ENCODE data around the gene ELAC1. TPM values are rescaled to one million over a fixed set of nuclear protein-coding genes. Genes with fewer than 3 reads are reported as not detected.

The ELAC1 gene
- polyA plus RNA-seq, 2 of the 4 experiments (the other 2 are of a cell fraction) = 4.2 to 6.6 TPM

GRCh38 chr18:51011709-51012108, 43.9 kb downstream of the ELAC1 start:
- no peak overlapping the region for H3K27ac ChIP-seq
- DNase-seq (ENCODE audit: low read depth in 1 of 2, low spot score in 1 of 2) (no peak), ATAC-seq (no peak), FAIRE-seq (no peak)
- ChIA-PET CTCF (interaction anchor here (1.0 kb wide), 1 partner anchor 40 kb away, joined by 3 read pairs; no protein-coding TSS in a partner anchor), POLR2A (no interaction called here)
- 67% methylated on average over 3 of the region's 3 CpGs for WGBS (ENCODE audit: missing lambda C conversion rate)
- no peaks in the 10 kb centered on the region for H3K4me1 ChIP-seq
- no peaks in the 10 kb centered on the region for H3K9me3 ChIP-seq
- TF ChIP-seq E2F6 (IDR thresholded peaks at IDR 0.05; ENCODE audit: borderline replicate concordance, low read depth) = no peak
- no peak for TF ChIP-seq CHD2 (IDR thresholded peaks at IDR 0.05; ENCODE audit: low read length, partially characterized antibody)
- TF ChIP-seq HOXB13 (CRISPR knock-in tag; IDR thresholded peaks at IDR 0.05; ENCODE audit: low read depth) = no peak
- TF ChIP-seq BHLHE40 (IDR thresholded peaks at IDR 0.05; ENCODE audit: low read depth, low read length) = no peak
- TF ChIP-seq RFX5 (IDR thresholded peaks at IDR 0.05) = no peak
- no peak for TF ChIP-seq EHF (CRISPR knock-in tag; IDR thresholded peaks at IDR 0.05)
- TF ChIP-seq CHD4 (IDR thresholded peaks at IDR 0.05; ENCODE audit: borderline replicate concordance) = no peak
- no peak for TF ChIP-seq RAD21 (conservative IDR thresholded peaks at IDR 0.05 in 1 of 2, IDR thresholded peaks at IDR 0.05 in 1 of 2)
- no peak for TF ChIP-seq RARB (CRISPR knock-in tag; IDR thresholded peaks at IDR 0.05)
- no peak for TF ChIP-seq EP300 (IDR thresholded peaks at IDR 0.05)
- TF ChIP-seq RCOR1 (IDR thresholded peaks at IDR 0.05; ENCODE audit: low read depth, low read length) = no peak
- no peak for TF ChIP-seq KDM5A (IDR thresholded peaks at IDR 0.05)
- TF ChIP-seq MYC (IDR thresholded peaks at IDR 0.05; ENCODE audit: borderline replicate concordance, low read length) = no peak
- TF ChIP-seq NR3C1 (IDR thresholded peaks at IDR 0.05) = no peak
- no peak for TF ChIP-seq SMC3 (IDR thresholded peaks at IDR 0.05)
- no peak for TF ChIP-seq HOXA7 (CRISPR knock-in tag; IDR thresholded peaks at IDR 0.05)
- TF ChIP-seq MAX (IDR thresholded peaks at IDR 0.05) = no peak
- no peak overlapping the region for H3K4me2 ChIP-seq
- no peak overlapping the region for H3K4me3 ChIP-seq

GRCh38 chr18:51012441-51012840, 44.6 kb downstream of the ELAC1 start:
- ChIA-PET POLR2A (no interaction called here), CTCF (interaction anchor here (1.0 kb wide), 1 partner anchor 39 kb away, joined by 3 read pairs; no protein-coding TSS in a partner anchor)
- Histone ChIP-seq H3K9me3 (no peaks in the 10 kb centered on the region), H3K4me3 (no peak overlapping the region), H3K4me2 (no peak overlapping the region), H3K27ac (no peak overlapping the region), H3K4me1 (no peaks in the 10 kb centered on the region)
- TF ChIP-seq TFCP2L1 (CRISPR knock-in tag; IDR thresholded peaks at IDR 0.05) (no peak), NR3C1 (IDR thresholded peaks at IDR 0.05) (no peak), SMC3 (IDR thresholded peaks at IDR 0.05) (no peak), ZSCAN20 (CRISPR knock-in tag; IDR thresholded peaks at IDR 0.05) (no peak), USF2 (IDR thresholded peaks at IDR 0.05) (no peak)
- 38% methylated on average over 3 of the region's 3 CpGs for WGBS (ENCODE audit: missing lambda C conversion rate)
- no peak for ATAC-seq
- FAIRE-seq = no peak
- DNase-seq (ENCODE audit: low read depth in 1 of 2, low spot score in 1 of 2) = no peak

GRCh38 chr18:51013259-51013658, 45.4 kb downstream of the ELAC1 start:
- H3K27ac ChIP-seq = no peak overlapping the region
- H3K4me3 ChIP-seq = no peak overlapping the region
- H3K9me3 ChIP-seq = no peaks in the 10 kb centered on the region
- TF ChIP-seq JUN (IDR thresholded peaks at IDR 0.05) = no peak
- TF ChIP-seq RNF2 (IDR thresholded peaks at IDR 0.05; ENCODE audit: borderline replicate concordance, low read depth) = no peak
- no peak for TF ChIP-seq EHF (CRISPR knock-in tag; IDR thresholded peaks at IDR 0.05)
- no peak for TF ChIP-seq CBX2 (IDR thresholded peaks at IDR 0.05; ENCODE audit: borderline replicate concordance, low read depth)
- no peak for TF ChIP-seq BCL3 (IDR thresholded peaks at IDR 0.05)
- no peak for TF ChIP-seq FOXS1 (CRISPR knock-in tag; IDR thresholded peaks at IDR 0.05)
- TF ChIP-seq ZNF302 (CRISPR knock-in tag; IDR thresholded peaks at IDR 0.05) = no peak
- no peak for TF ChIP-seq MAFK (IDR thresholded peaks at IDR 0.05; ENCODE audit: partially characterized antibody)
- TF ChIP-seq HMGXB4 (CRISPR knock-in tag; IDR thresholded peaks at IDR 0.05; ENCODE audit: borderline replicate concordance) = no peak
- TF ChIP-seq CHD2 (IDR thresholded peaks at IDR 0.05; ENCODE audit: low read length, partially characterized antibody) = no peak
- POLR2A ChIA-PET = no interaction called here
- no peak overlapping the region for H3K4me2 ChIP-seq
- 58% methylated on average over 3 of the region's 3 CpGs for WGBS (ENCODE audit: missing lambda C conversion rate)
- no peak for ATAC-seq
- H3K4me1 ChIP-seq = no peaks in the 10 kb centered on the region
- FAIRE-seq = no peak
- no peak for DNase-seq (ENCODE audit: low read depth in 1 of 2, low spot score in 1 of 2)
- CTCF ChIA-PET = no interaction called here

Data from A549 (cell line).